Mucosa of descending colon (tissue), 3 donors: ENCODE data around the gene PELI3. TPM values are rescaled to one million over a fixed set of nuclear protein-coding genes. Genes with fewer than 3 reads are reported as not detected.

ENCODE experiments used
- ATAC-seq: fragments of 200-7000 bp; cut with Tn5 transposase; one replicate; pipeline ENCODE4 v1.9.1; 2020; ENCODE audit warnings: mild to moderate bottlenecking, moderate library complexity
- DNase-seq, 3 donors: peaks; one replicate each; pipeline ENCODE4 v3.0.0-alpha.2; 2020
- H3K36me3 ChIP-seq: fragments of 200-600 bp; one replicate; pipeline ENCODE4 v1.8.0; 2021; ENCODE audit warnings: low read depth, mild to moderate bottlenecking
- H3K4me1 ChIP-seq: fragments of 200-600 bp; one replicate; pipeline ENCODE4 v1.8.0; 2021; ENCODE audit warnings: low read depth, mild to moderate bottlenecking
- H3K4me3 ChIP-seq: fragments of 200-600 bp; one replicate; pipeline ENCODE4 v1.8.0; 2021; ENCODE audit warnings: mild to moderate bottlenecking
- H3K9me3 ChIP-seq: fragments of 200-600 bp; one replicate; pipeline ENCODE4 v1.8.0; 2021; ENCODE audit warnings: mild to moderate bottlenecking
- intact Hi-C, 2 donors: fragments of 100-400 bp; cut with DNase I in 1 of 2; cut with micrococcal nuclease in 1 of 2; formaldehyde crosslinking; loops; one replicate each; pipeline versions ENCODE4 v1.11.0 to v1.11.1; 2022; cut with DNase I, micrococcal nuclease
- total RNA-seq, 3 donors: library from RNA; stranded (reverse); fragmentation: NEBNext Ultra II Directional in 2 of 3; extraction: Animal tissue kit (Norgen Biotek cat#: 25700) in 2 of 3; gene quantifications; one replicate each; pipeline versions ENCODE4 v1.2.1 to v1.2.4, GENCODE V29; 2021 to 2023
- TF ChIP-seq, protein P1 (sequence below): fragments of 200-600 bp; IDR thresholded peaks from one replicate; pipeline ENCODE4 v1.8.0; 2022; ENCODE audit warnings: antibody characterized with exemption, mild to moderate bottlenecking
- donor health status: DM: no; HTN: no; CAD: no; lungs with moderate emphysema.
- donor health status: DM: no; HTN: no; CAD: no.
- donor health status: DM: no; HTN: yes; CAD: no.

The PELI3 gene
- total RNA-seq, 3 donors from 2014 or later: 2.8 to 25.5 (median 3.6) TPM

DNA sequence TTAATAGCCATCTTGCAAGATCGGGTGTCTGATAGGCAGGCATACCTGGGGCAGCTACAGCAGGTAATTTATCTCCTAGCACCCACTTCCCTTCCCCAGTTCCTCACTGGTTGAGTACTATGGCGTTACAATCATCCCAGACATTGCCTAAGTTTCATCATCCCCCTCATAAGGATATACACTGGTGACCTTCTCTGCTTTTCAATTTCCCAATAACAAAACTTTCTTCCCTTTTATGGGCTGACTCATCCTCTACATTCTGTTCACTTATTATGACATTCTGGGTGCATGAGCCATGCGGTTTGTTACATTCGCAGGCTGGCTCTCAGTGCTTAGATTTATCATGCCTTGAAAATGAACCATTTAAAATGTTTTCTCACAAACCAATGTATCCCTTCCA is 23.1 kb upstream of the PELI3 start:
- no peaks in the 10 kb centered on the region for H3K4me1 ChIP-seq

GRCh38 chr11:66447012-66447411 is 19.7 kb upstream of the PELI3 start:
- Histone ChIP-seq H3K9me3 (peaks cover 9% of the 10 kb centered on the region), H3K4me3 (no peak overlapping the region), H3K36me3 (no peaks in the 10 kb centered on the region), H3K4me1 (no peaks in the 10 kb centered on the region)
- DNase-seq: no peak
- ATAC-seq: no peak
- intact Hi-C loops: no loop called here
- TF ChIP-seq, protein P1, sequence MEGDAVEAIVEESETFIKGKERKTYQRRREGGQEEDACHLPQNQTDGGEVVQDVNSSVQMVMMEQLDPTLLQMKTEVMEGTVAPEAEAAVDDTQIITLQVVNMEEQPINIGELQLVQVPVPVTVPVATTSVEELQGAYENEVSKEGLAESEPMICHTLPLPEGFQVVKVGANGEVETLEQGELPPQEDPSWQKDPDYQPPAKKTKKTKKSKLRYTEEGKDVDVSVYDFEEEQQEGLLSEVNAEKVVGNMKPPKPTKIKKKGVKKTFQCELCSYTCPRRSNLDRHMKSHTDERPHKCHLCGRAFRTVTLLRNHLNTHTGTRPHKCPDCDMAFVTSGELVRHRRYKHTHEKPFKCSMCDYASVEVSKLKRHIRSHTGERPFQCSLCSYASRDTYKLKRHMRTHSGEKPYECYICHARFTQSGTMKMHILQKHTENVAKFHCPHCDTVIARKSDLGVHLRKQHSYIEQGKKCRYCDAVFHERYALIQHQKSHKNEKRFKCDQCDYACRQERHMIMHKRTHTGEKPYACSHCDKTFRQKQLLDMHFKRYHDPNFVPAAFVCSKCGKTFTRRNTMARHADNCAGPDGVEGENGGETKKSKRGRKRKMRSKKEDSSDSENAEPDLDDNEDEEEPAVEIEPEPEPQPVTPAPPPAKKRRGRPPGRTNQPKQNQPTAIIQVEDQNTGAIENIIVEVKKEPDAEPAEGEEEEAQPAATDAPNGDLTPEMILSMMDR: no peak

More for the DNA sequence above, 23.1 kb upstream of the PELI3 start:
- TF ChIP-seq, protein P1: no peak
- intact Hi-C loops: no loop called here
- Histone ChIP-seq H3K4me3 (no peak overlapping the region), H3K9me3 (peaks cover 9% of the 10 kb centered on the region), H3K36me3 (no peaks in the 10 kb centered on the region)
- no peak for ATAC-seq
- no peak for DNase-seq

GRCh38 chr11:66448523-66448922 is 18.2 kb upstream of the PELI3 start:
- intact Hi-C loops: no loop called here
- no peak overlapping the region for H3K4me3 ChIP-seq
- TF ChIP-seq, protein P1: no peak
- no peaks in the 10 kb centered on the region for H3K36me3 ChIP-seq
- peaks cover 3% of the 10 kb centered on the region for H3K9me3 ChIP-seq
- H3K4me1 ChIP-seq: no peaks in the 10 kb centered on the region
- DNase-seq (no peak), ATAC-seq (no peak)

- DNase-seq: no peak
- no peak overlapping the region for H3K4me3 ChIP-seq
- H3K36me3 ChIP-seq: no peaks in the 10 kb centered on the region
- no peaks in the 10 kb centered on the region for H3K9me3 ChIP-seq
- TF ChIP-seq, protein P1: no peak
- no peak for ATAC-seq
- no peaks in the 10 kb centered on the region for H3K4me1 ChIP-seq
- intact Hi-C loops: no loop called here
These were observed 16.1 kb upstream of the PELI3 start for GRCh38 chr11:66450560-66450959.

DNA sequence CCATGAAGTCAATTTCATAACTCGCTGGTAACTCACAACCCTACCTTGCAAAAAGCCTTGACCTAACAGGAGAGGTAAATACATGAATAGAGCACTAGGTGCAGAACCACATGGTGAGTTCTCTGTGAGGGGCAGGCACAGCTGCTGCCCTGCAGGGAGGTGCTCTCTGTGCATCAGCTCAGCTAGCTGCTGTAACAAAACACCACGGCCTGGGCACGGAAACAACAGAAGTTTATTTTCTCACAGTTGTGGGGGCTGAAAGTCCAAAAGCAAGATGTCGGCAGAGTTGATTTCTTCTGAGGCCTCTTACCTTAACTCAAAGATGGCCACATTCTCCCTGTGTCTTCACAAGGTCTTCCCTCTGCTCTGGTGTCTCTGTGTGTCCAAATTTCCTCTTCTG is 15.0 kb upstream of the PELI3 start:
- no peak for ATAC-seq
- intact Hi-C loops: no loop called here

More for the DNA sequence above, 15.0 kb upstream of the PELI3 start:
- TF ChIP-seq, protein P1: no peak
- H3K4me3 ChIP-seq: no peak overlapping the region
- H3K36me3 ChIP-seq: no peaks in the 10 kb centered on the region
- no peak for DNase-seq
- no peaks in the 10 kb centered on the region for H3K9me3 ChIP-seq
- H3K4me1 ChIP-seq: no peaks in the 10 kb centered on the region
